Stimulated activated CD8-positive, alpha-beta memory T cell treated with anti-CD3 and anti-CD28 coated beads, Interleukin-7, amount 100 ng/mL, for 4 hours (primary cell): ENCODE results near the gene EPHA4.

Experiments
- DNase-seq, 2 donors: peaks; one replicate each; pipeline ENCODE4 v3.0.0-alpha.2; 2020; ENCODE audit warnings: low read depth in 2 of 2

Gene EPHA4

DNA sequence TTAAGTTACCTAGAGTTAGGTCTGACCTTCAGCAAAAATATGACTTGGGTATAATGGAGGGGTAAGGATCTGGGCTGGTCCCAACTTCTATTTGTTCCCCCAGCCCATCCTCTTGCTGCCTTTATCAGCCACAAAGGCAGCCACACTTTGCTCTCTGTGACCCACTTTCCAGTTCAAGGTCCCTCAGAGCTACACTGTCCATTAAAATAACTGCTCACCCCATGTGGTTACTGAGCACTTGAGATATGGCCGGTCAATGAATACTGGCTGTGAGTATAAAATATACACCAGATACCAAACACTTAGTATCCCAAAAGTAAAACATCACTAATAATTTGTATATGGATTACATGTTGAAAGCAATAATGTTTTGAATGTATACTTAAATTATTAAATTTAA lies 67.2 kb downstream of the EPHA4 start:
- no peak for DNase-seq

DNA sequence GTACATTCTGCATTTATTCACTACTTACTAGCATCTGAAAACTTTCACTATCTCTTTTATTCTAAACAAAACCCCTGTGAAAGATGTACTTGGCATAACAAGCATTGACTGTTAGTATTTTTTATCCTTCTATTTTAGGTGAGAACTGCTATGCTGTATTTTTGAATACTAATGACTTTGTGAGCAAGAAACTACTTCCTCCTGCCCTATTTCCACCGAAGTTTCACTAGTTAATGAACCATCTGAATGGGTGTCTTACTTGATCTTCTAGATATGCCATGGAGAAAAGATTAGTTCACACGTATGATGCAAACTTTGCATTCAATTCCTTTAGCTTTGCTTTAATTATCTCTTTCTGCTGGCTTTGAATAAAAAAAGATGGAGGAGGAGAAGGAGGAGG lies 68.1 kb downstream of the EPHA4 start:
- DNase-seq, result no peak

DNA sequence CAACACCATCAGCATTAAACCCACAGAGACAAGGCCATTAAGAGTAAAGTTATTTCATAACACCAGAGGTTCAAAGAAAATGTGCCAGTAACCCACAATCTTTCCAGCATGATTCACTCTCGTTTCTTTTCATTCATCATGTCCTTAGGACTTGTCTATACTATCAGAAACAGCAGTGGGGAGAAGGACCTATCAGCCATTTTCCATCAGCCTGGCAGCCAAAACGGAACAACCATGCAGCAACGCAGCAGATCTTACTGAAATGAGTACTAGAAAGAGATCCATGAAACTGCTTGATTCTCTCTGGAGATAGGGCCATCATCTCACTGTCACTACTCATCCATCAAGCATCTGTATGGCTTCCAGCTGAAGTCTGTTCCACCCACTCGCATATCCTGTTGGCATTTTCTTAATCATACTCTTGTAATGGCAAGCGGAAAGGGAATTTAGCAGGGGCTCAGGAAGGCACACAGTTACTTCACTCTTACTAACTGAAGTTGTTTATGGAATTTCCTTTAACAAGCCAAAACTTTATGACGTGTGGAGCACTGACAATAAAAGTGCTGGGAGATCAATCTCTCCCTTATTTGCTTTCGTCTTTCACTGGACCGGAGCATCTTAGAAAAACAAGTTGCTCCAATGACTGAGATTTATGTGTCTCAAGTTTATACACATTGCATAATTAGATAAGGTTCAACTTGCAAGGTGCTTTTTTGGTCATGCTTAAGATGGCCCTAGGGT lies 69.7 kb downstream of the EPHA4 start:
- DNase-seq, result no peak

DNA sequence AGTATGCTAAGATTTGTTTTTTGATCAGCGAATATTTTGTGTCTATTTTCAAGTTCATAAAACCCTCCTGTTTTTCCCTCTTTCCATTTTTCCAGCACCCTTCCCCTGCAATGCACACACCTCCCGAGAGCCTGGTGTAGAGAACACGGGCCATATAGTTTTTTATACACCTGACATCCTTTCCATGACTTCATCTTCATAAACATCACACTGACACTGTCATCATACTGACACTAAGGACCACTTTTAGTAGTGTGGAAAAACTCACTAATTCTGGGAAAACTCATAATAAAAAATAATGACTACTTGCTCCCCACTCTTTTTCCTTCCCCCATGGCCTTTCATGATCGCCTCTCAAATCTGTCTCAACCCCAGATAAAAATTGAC lies 70.2 kb downstream of the EPHA4 start:
- no peak for DNase-seq

DNA sequence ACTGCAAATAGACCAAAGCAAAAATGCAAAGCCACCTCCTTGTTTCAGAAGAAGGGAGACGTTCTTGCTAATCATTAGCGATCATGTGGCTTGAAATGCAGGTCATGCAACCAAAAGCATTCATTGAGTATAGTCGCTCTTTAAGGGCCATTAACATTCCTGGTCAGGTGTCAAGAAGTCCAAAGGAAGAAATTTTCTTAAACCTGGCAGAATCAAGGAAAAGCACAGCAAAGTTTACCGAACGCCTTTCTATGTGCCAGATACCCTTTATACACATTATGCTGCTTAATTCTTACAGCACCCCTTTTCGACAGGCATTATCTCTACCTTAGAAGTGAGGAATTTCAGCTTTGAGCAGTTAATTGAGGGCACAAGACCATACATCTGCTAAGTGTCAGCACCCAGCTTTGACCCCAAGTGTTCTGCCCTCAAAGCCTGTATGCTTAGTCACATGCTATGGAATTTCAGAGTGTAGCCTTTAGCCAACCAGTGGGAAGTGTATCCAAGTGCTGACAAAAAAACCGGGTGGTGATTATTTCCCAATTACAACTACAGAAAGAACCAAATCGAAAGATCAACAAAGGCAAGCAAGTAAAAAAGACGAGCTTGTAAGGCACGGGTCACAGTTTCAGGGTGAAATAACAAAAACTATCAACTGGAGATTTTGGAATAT lies 70.8 kb downstream of the EPHA4 start:
- DNase-seq, result no peak

DNA sequence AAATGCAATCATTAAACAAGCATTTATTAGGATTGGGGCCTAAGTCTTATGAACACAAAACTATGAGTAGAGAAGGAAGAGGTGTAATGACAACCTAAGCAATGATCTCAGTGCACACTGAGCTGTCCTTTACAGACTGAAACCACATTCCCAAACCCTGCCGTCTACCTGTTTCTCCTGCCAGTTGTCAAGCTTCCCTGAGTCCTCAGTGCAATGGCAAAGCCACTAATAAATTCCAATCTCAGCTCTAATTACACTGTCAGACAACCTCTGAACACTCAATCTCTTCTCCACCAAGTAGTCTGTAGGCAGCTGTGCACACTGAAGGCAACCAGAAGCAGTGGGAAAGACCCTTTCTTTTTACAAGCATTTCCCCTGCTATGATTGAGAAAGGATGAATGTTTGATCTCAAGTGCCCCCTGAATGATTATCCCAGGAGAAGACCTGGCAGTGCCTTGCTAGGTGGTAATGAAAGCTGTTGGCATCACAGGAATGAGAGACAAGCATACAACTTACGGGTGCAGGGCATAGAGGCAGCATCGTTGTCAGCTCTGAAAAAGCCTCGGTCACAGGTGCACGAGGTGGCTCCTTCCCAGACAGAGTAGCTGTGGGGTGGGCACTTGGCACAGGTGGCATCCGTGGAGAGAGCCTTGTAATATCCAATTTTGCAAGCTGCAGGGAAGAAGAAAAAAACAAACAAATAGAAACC lies 71.4 kb downstream of the EPHA4 start:
- DNase-seq, result no peak

DNA sequence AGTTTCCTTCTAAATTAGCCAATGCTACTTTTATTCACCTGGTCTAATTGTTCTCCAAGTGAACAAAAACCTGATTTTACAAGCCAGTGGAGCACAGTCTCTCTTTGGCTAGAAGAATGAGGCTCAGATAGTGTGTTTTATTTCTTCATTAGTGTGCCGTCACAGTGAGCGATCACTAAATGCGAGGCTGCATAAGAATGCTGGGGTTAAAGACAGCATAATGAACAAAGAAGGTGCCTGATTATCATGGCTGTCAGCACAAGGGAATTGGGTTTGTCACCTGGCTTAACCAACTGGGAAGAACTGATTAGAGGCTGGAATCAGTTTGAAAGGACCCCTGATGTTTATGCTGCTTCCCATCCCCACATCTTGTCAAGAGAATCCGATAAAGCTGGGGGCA lies 76.4 kb downstream of the EPHA4 start:
- DNase-seq, result no peak

DNA sequence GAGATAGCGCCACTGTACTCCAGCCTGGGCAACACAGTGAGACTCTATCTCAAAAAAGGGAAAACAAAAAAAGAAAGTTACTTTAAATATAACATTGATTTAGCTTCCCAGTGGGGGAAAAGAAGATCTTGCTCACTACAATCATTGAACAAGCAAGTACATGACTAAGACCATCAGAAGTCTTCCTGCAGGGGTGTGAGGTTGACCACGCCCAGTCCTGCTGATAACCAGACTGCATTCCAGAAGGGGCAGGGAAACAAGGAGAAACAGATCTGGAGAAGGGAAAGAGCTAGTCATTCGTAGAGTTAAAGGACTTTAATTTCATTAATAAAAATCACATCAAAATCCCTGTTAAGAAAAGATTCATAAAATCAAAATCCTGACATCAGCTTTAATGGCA lies 77.5 kb downstream of the EPHA4 start:
- no peak for DNase-seq

DNA sequence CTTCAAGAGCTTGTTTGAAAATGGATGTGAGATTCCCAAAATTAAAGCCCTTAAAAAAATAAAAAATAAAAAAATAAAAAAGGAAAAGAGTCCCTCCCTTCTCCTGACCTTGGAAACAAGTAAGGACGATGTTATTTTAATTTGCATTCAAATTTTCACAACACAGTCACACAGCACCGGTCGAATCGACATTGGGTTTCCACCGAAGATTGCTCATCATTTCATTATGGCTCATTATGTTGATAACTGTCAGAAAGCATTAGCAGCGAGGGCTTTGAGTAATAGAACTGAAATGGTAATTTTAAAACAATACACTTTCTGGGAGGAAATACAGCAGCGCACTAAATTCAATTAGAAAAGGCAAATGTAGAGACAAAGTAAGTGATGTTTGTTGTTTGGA lies 78.7 kb downstream of the EPHA4 start:
- DNase-seq, result no peak

DNA sequence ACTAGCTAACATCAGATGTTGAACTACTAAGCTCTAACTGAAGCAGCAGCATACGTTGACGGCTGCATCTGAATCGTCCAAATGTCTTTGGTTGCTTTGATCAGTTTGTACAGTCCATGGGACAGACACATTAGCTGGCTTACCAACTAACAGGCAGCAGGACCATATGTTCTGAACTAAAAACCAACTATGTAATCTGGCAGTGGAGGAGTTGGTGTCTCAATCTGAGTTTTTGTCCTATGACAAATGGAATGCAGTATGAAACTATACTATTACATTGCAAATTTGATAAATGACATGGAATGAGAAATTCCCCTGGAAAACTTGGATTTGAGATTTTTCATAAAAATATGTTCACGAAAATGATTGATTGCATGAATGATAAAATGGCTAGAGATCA lies 79.5 kb downstream of the EPHA4 start:
- no peak for DNase-seq

DNA sequence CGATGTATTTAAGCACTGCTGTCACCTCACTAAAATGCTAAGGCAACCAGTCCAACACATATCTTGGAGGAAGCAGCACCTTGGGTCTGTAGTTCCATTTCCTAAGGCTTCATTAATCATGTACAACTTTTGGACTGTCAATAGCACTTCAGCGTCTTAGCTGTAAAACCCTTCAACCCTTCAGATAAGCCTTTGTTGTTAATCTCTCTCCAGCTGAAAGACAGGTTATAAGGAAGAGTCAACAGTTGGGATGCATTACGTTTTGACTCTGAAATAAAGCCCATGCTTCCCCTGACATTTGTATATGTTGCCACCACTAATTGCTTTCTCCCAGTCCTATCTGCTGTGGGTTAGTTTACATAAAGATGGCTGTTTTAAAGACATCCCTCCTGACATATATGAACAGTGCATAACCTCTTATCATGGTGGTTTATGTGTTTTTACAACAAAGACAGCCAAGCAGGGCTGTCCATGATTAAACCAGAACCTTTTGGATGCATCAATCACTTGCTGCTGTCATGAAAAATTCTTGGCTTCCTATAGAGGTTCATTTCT lies 81.5 kb downstream of the EPHA4 start:
- no peak for DNase-seq

DNA sequence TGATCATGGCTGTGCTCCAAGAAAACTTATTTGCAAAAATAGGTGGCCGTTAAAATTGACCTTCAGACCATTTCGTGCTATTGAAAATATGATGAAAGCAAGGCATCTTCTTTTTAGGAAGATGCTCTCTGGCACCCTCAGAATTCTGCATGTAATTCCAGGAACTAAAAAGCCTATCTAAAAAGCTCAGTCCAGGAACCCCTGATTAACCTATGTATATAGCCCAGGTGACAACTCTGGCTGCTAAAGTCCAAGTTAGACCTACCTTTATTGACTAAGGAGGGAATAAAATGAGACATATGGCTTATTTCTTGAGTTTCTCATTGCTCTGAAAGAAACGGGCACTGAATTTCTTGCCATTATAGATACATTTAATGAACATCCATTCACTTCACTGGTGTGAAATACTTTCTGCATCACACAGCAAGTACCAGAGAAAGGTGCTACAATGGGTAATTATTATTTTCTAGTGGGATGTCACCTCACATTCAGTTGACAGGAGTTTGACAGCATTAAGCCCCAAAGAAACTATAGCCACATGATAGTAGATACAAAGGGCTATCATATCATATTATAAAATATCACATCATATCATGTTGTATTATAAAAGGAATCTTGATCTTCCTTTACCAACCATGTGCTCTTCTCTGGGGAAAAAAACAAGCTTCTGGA lies 83.8 kb downstream of the EPHA4 start:
- no peak for DNase-seq

DNA sequence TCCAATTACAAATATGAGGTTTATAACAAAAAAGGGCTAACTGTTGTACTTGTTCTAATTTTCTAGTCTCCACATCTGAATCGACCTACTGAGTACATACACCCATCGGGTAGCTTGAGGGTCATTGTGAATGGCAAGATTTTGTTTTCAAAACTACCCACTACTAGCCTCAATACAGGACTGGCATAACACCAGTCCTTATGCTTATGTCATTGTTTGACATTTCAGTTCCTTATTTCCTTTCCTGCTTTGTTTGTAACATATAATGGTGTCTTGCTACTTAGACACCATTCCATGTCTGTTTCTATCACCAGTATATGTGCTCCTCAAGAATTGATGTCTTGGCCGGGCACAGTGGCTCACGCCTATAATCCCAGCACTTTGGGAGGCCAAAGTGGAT lies 86.0 kb downstream of the EPHA4 start:
- DNase-seq, result no peak

DNA sequence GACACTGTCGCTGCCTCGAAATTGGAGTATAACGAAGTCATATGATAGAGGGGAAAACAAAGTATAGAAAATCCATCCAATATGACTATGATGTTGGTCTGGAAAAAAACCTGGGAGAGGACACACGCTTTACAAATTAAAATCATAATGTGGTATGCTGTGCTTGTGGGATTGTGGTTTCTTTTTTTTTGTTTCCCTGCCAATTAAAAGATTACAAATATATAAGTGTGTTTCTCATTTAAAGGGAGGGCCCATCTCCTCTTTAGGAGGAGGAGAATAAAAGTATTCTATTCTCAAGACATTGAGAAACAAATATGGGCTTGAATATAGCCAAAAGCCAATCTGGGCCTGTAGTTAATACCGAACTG lies 86.6 kb downstream of the EPHA4 start:
- no peak for DNase-seq

DNA sequence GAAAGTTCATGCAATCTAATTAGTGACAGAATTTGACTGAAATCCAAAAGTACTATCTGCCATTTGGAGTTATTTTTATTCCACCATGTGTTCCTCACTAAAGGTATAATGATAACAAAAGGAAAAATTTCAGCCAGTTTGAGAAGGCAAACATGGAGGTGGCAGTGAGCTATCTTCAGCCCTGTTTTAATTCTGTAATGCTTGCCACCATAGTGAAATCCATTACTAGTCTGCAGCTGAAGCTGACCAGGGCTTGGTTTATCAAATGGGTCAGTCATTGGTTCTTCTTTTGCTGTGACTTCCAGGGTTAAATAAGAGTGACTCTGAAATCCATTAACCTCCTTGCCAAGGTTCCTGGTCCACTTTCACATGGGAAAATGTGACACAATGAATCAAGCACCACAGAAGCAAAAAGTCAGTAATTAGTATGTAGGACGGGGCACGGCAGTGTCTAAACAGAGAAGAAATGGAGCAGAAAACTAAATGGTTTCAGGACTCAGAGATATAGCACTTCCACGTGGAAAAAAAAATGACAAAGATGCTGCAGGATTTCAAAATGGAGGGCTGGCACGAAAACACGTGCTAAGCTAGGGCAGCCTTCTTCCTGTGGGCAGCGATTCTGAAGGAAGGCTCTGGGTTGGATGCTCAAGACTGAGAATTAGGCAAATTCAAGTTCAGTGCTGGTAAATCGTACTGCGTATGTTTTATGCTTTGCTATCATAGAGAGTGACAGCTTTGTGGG lies 87.2 kb downstream of the EPHA4 start:
- DNase-seq, result no peak

DNA sequence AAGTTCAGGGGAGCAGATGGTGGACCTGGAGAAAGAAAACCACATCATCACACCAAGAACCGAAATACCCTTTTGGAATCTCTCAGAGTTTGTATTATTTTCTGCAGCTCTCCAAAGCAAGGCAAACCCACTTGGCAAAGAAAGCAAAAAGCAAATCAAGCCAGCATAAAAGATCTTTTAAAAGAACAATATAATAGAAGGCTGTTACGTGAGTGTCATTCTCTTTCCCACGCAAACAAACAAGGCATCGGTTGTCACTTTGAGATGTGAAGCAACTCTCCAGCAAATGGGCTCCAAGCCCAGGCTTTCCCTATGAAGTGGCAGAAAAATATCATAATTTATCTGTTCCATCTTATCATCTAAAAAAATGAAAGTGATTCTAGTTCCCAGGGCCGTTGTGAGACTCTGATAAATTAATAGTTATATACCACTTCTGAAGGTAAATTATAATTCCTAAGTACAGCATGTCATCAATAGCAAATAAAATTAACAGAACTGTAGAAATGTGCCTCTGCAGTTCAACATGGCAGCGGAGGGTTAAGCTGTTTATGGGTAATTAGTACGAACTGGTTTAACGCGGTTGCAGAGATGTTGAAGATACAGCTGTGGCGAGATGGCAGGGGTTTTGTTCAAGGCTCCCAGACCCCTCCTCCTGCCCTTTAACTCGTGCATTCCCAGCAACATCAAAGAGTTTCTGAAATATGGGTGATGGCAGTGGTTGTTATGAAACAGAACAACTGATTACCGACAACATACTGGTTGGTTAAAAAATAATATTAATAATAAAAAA lies 89.2 kb downstream of the EPHA4 start:
- no peak for DNase-seq

DNA sequence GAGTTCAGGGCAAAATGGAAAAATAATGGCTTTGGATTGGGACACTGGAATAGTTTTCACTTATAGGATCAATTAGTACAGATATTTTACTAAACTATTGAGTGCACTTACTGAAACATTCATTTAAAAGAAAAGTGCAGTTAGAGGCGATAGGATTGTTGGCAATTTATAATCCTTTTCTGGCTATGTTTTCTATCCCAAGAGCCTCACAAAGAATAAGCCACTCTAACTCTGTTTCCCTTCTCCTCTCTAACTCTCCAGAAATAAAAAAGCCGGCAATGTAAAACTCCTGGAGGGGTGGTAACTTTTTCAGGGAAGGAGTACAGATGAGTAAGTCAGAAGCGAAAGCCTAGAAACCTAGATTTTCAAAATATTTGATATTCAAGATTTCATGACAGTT lies 91.3 kb downstream of the EPHA4 start:
- DNase-seq, result no peak

DNA sequence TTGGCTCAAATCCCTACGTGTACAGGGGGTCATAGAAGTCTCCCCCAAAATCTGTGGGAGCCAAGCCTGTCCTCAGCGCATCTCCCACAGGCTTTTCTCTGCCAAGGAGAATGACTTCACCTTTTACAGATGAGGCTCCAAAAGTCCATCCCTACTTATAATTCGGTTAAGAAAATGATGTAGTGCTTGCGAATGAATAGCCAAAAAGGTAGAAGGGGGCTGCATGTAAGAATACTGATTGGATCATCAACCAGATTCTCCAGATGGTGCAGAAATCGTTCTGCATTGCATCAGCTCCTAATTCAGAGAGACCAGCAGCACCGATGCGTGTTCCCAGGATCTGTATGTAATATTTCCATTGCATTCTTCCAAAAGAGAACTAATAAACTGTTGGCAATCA lies 91.9 kb downstream of the EPHA4 start:
- DNase-seq, result no peak

DNA sequence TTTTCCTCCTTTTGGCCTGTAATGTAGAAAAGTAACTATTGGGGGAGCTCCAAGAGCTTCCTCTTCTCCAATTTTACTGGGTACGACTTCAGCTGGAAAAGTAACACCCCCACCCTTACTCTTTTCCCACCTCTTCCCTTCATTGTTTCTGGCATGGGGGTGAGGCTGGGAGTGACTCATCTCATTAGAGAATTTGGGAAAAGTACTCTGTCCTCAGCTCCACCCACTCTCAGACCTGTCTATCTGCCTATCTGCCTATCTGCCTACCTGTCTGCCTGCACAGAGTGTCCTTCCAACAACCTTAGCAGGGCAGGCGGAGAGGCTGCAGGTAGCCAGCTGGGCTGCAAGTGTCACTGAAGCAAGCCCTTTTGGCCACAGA lies 93.6 kb downstream of the EPHA4 start:
- no peak for DNase-seq

DNA sequence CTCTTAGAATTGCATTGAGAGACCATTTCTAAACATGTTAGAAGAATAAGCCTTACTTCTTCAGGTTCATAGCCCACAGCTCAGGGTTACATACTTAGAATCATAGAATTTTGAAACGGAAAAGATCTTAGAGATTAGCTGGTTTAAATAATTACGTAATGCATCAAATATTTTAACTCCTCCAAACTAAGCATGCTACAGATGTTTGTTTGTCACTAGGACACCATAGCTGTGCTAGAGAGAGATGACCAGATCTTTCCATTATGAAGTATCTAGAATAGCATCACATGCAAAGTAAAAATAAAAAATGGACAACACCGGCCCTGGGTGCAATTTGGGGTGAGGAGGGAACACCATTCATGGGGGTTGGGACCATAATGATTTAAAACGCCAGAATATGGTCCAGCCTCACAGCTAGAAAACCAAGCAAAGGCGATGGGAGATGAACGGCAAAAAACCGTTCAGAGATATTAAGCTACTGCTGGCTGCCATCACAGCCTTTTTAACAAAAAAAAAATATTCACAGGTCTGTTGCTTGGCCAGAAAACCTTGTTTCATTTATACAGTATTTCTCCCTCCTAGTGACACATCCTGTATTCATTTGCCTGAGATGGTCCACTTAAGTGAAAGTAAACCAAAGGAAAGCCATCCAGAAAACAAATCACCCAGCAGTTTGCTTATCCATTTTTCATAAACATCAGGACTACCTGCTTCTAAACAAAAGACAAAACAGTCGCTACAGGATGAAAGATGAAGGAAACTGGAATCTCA lies 94.2 kb downstream of the EPHA4 start:
- DNase-seq, result no peak
